Natural killer cell (primary cell): ENCODE measurements around the gene FAM25G. TPM values are rescaled to one million over a fixed set of nuclear protein-coding genes. Genes with fewer than 3 reads are reported as not detected.

Source experiments
- ATAC-seq, 3 donors: fragments of 150-1000 bp in 2 of 3; fragments of 200-7000 bp in 1 of 3; cut with Tn5 transposase; 1 replicate in 1 of 3; 2 replicates in 2 of 3; pipeline ENCODE4 v1.10.0; 2021; ENCODE audit warnings: mild to moderate bottlenecking in 2 of 3, moderate library complexity in 2 of 3
- DNase-seq, 2 donors: peaks; one replicate each; pipeline versions ENCODE4 v3.0.0 to v3.0.0-alpha.2; 2013 to 2021; ENCODE audit warnings: mixed read lengths in 1 of 2
- H3K27ac ChIP-seq: one replicate; pipeline ENCODE4 v1.5.1; 2013; ENCODE audit warnings: mild to moderate bottlenecking, low read length
- H3K27me3 ChIP-seq: one replicate; pipeline ENCODE4 v1.6.1; 2013; ENCODE audit warnings: low read length; ENCODE audit not compliant: control insufficient read depth, insufficient read depth
- H3K36me3 ChIP-seq: one replicate; pipeline ENCODE4 v1.6.1; 2013; ENCODE audit warnings: low read length; ENCODE audit not compliant: control insufficient read depth, insufficient read depth
- H3K4me1 ChIP-seq: one replicate; pipeline ENCODE4 v1.6.1; 2013; ENCODE audit warnings: low read length; ENCODE audit not compliant: control insufficient read depth, insufficient read depth
- H3K4me3 ChIP-seq: one replicate; pipeline ENCODE4 v1.5.1; 2013; ENCODE audit warnings: low read length
- H3K9me3 ChIP-seq: one replicate; pipeline ENCODE4 v1.6.1; 2013; ENCODE audit warnings: low read length; ENCODE audit not compliant: control insufficient read depth, insufficient read depth
- H3K27ac Mint-ChIP-seq, 2 donors: one replicate each; pipeline ENCODE4 v1.8.0; 2022; ENCODE audit warnings: mild to moderate bottlenecking in 2 of 2, mixed read lengths in 2 of 2, moderate library complexity in 1 of 2
- H3K27me3 Mint-ChIP-seq, 2 donors: one replicate each; pipeline ENCODE4 v1.8.0; 2022; ENCODE audit warnings: low read depth in 2 of 2, mixed read lengths in 2 of 2
- H3K36me3 Mint-ChIP-seq: one replicate; pipeline ENCODE4 v1.8.0; 2022; ENCODE audit warnings: mixed read lengths
- H3K4me1 Mint-ChIP-seq, 2 donors: one replicate each; pipeline ENCODE4 v1.8.0; 2022; ENCODE audit warnings: mixed read lengths in 2 of 2
- H3K4me3 Mint-ChIP-seq: one replicate; pipeline ENCODE4 v1.8.0; 2022; ENCODE audit warnings: mild to moderate bottlenecking, moderate library complexity, mixed read lengths
- H3K9me3 Mint-ChIP-seq, 2 donors: one replicate each; pipeline ENCODE4 v1.8.0; 2022; ENCODE audit warnings: mixed read lengths in 2 of 2
- WGBS: methylation state at CpG from one replicate; pipeline ENCODE4 v1.1.7; 2013; ENCODE audit warnings: missing lambda C conversion rate; ENCODE audit not compliant: insufficient coverage; 5-methylcytosine and 5-hydroxymethylcytosine counted together
- intact Hi-C: fragments of 100-400 bp; cut with micrococcal nuclease; formaldehyde crosslinking; loops from one replicate; pipeline ENCODE4 v1.14.2; 2022
- total RNA-seq, 4 donors: library from RNA; stranded (reverse); fragments of 120-200 nt in 1 of 4; gene quantifications; one replicate each; pipeline versions ENCODE4 v1.2.3 to v1.2.4, GENCODE V29; 2013 to 2022
- TF ChIP-seq, protein P1 (sequence below): fragments of 200-600 bp; IDR thresholded peaks from one replicate; pipeline ENCODE4 v1.8.0; 2022; ENCODE audit warnings: antibody characterized with exemption

FAM25G gene
- total RNA-seq, 3 donors from 2014 or later (not counting 1 experiment from before 2014, with no cell fraction given): not detected

DNA sequence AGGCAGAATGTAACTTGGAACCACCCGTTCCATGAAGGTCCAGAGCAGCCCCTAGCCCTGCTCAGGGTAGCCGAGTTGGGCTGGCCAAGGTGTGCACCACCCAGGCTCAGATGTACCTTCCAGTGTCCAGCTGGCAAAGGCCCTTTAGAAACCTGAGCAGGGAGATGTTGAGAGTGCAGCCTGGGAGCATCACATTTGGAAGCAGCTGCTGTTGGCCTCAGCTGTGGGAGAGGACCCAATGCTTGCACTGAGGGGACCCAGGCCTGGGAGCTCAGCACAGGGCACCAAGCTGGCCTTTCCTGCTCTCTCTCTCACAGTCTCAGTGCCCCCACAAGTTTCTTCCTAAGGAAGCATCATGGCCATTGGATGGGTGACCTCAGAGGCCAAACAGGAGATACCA is 41.1 kb downstream of the FAM25G start:
- H3K4me3 ChIP-seq: no peak overlapping the region
- no peaks in the 10 kb centered on the region for H3K27me3 ChIP-seq
- H3K27me3 Mint-ChIP-seq: peaks cover 0 to 3% of the 10 kb centered on the region in 2 donors
- TF ChIP-seq, protein P1, sequence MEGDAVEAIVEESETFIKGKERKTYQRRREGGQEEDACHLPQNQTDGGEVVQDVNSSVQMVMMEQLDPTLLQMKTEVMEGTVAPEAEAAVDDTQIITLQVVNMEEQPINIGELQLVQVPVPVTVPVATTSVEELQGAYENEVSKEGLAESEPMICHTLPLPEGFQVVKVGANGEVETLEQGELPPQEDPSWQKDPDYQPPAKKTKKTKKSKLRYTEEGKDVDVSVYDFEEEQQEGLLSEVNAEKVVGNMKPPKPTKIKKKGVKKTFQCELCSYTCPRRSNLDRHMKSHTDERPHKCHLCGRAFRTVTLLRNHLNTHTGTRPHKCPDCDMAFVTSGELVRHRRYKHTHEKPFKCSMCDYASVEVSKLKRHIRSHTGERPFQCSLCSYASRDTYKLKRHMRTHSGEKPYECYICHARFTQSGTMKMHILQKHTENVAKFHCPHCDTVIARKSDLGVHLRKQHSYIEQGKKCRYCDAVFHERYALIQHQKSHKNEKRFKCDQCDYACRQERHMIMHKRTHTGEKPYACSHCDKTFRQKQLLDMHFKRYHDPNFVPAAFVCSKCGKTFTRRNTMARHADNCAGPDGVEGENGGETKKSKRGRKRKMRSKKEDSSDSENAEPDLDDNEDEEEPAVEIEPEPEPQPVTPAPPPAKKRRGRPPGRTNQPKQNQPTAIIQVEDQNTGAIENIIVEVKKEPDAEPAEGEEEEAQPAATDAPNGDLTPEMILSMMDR: no peak
- H3K4me3 Mint-ChIP-seq: no peak overlapping the region
- intact Hi-C loops: no loop called here
- H3K27ac ChIP-seq: no peak overlapping the region
- H3K9me3 ChIP-seq: peaks cover 5% of the 10 kb centered on the region
- no peaks in the 10 kb centered on the region for H3K4me1 Mint-ChIP-seq
- no peaks in the 10 kb centered on the region for H3K36me3 ChIP-seq
- H3K36me3 Mint-ChIP-seq: peaks cover 6% of the 10 kb centered on the region
- peaks cover 5 to 7% of the 10 kb centered on the region in 2 donors for H3K9me3 Mint-ChIP-seq
- no peak for DNase-seq
- WGBS: 77% methylated on average over 2 of the region's 2 CpGs
- no peak for ATAC-seq
- H3K4me1 ChIP-seq: no peaks in the 10 kb centered on the region
- H3K27ac Mint-ChIP-seq: no peak overlapping the region

- no peak for ATAC-seq
- H3K4me3 Mint-ChIP-seq: no peak overlapping the region
These were observed 41.5 kb downstream of the FAM25G start for GRCh38 chr10:47449979-47450378.

DNA sequence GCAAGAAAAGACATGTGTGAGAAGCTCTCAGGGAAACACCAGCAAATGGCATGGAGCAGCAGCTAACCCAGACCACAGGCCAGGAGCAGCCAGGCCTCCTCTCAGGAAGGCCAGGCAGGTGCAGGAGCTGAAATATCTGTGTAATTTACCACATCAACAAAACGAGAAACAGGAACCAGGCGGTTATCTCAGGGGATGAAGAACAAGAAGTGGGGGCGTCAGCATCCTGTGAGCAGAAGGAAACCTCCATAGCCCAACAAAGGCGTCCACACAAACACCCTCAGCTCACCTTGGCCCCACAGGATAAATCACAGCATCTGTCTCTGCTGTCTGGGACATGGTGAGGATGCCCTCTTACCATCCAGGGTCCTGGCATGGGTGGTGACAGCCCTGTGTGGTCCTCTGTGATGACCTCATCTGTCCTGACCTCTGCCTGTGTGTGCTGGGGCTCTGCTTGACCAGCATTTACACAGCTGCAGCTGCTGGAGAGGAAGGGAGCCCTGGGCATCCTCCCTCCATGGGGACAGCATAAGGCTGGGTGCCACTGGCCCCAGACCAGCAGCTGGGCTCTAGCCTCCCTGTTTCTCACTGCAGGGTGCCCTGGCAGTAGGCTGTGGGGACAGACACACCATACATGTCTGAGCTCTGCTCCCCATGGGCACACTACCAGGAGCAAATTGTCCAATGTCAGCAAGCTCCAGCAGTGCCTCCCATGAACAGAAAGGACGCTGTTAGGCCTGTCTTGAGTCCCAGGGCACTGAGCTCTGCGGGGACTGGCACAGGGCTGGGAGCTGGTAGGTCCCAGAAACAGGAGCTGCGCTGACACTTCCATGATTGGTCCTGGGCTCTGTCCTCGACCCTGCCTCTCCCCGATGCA is 42.2 kb downstream of the FAM25G start:
- DNase-seq: no peak
- H3K9me3 ChIP-seq: peaks cover 5% of the 10 kb centered on the region
- no peaks in the 10 kb centered on the region for H3K4me1 Mint-ChIP-seq
- no peak overlapping the region for H3K4me3 ChIP-seq
- peaks cover 10% of the 10 kb centered on the region for H3K36me3 Mint-ChIP-seq
- H3K9me3 Mint-ChIP-seq: peaks cover 7 to 9% of the 10 kb centered on the region in 2 donors
- ATAC-seq: no peak
- no peaks in the 10 kb centered on the region for H3K4me1 ChIP-seq
- peaks cover 0 to 3% of the 10 kb centered on the region in 2 donors for H3K27me3 Mint-ChIP-seq
- no peak overlapping the region for H3K4me3 Mint-ChIP-seq
- intact Hi-C loops: no loop called here
- TF ChIP-seq, protein P1: no peak
- no peaks in the 10 kb centered on the region for H3K36me3 ChIP-seq
- H3K27ac ChIP-seq: no peak overlapping the region
- no peak overlapping the region for H3K27ac Mint-ChIP-seq
- H3K27me3 ChIP-seq: no peaks in the 10 kb centered on the region
- WGBS: 43% methylated on average over 9 of the region's 9 CpGs

More at GRCh38 chr10:47449979-47450378, 41.5 kb downstream of the FAM25G start:
- H3K4me1 Mint-ChIP-seq: no peaks in the 10 kb centered on the region
- DNase-seq: no peak
- no peak overlapping the region for H3K27ac ChIP-seq
- H3K9me3 Mint-ChIP-seq: peaks cover 7 to 9% of the 10 kb centered on the region in 2 donors
- peaks cover 10% of the 10 kb centered on the region for H3K36me3 Mint-ChIP-seq
- peaks cover 0 to 3% of the 10 kb centered on the region in 2 donors for H3K27me3 Mint-ChIP-seq
- H3K4me1 ChIP-seq: no peaks in the 10 kb centered on the region
- TF ChIP-seq, protein P1: no peak
- H3K27me3 ChIP-seq: no peaks in the 10 kb centered on the region
- peaks cover 5% of the 10 kb centered on the region for H3K9me3 ChIP-seq
- no peak overlapping the region for H3K4me3 ChIP-seq
- intact Hi-C loops: no loop called here
- WGBS: 78% methylated on average over 10 of the region's 10 CpGs
- H3K27ac Mint-ChIP-seq: no peak overlapping the region
- no peaks in the 10 kb centered on the region for H3K36me3 ChIP-seq
